A673 (cell line): ENCODE data around the gene FOXJ1.

ENCODE experiments used
- CTCF ChIP-seq: fragments of 300-800, 200-600 bp; sonication (generic); conservative IDR thresholded peaks from 2 replicates; pipeline ENCODE4 v1.5.1; 2017; ENCODE audit warnings: low read depth, mild to moderate bottlenecking, antibody characterized with exemption, low read length, moderate library complexity, mixed read lengths
- EZH2 ChIP-seq: fragments of 200-600 bp; sonication (generic); IDR thresholded peaks from 2 replicates; pipeline ENCODE4 v1.6.1; 2017; ENCODE audit warnings: borderline replicate concordance, low read depth, mild to moderate bottlenecking, mixed read lengths, antibody characterized with exemption, low read length; ENCODE audit not compliant: poor library complexity, severe bottlenecking

GRCh38 chr17:76138896-76139752, 1.9 kb downstream of the FOXJ1 start:
- TF ChIP-seq CTCF (no peak), EZH2 (no peak)
